Measurements from ENCODE around the gene IGFBPL1.
A peak's percentile ranks its signal among the peaks of the same experiment; 100 is the strongest.

The IGFBPL1 gene

DNA sequence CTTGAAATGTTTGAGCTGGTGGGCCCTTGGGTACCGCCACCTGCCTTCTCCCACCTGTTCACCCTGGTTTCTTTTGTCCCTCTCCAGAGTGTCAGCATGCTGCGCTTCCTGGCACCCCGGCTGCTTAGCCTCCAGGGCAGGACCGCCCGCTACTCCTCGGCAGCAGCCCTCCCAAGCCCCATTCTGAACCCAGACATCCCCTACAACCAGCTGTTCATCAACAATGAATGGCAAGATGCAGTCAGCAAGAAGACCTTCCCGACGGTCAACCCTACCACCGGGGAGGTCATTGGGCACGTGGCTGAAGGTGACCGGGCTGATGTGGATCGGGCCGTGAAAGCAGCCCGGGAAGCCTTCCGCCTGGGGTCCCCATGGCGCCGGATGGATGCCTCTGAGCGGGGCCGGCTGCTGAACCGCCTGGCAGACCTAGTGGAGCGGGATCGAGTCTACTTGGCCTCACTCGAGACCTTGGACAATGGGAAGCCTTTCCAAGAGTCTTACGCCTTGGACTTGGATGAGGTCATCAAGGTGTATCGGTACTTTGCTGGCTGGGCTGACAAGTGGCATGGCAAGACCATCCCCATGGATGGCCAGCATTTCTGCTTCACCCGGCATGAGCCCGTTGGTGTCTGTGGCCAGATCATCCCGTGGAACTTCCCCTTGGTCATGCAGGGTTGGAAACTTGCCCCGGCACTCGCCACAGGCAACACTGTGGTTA lies 28.4 kb downstream of the IGFBPL1 start:
- no peak for DNase-seq (ENCODE audit: low spot score)

DNA sequence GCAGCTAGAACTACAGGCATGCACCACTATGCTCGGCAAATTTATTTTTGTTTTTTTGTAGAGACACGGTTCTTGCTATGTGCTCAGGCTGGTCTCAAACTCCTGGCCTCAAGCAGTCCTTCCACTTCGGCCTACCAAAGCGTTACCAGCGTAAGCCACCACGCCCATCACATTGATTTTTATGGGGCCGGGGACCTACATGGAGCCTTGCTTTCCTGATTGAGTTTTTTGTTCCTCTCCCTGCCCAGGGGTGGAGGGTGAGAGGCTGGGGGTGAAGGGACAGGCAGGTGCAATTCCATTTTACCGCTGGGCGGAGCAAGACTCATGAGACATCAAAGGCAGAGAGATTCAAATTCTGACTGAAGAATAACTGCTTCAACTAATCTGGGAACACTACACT lies 29.8 kb downstream of the IGFBPL1 start:
- DNase-seq (ENCODE audit: low spot score), result no peak

DNA sequence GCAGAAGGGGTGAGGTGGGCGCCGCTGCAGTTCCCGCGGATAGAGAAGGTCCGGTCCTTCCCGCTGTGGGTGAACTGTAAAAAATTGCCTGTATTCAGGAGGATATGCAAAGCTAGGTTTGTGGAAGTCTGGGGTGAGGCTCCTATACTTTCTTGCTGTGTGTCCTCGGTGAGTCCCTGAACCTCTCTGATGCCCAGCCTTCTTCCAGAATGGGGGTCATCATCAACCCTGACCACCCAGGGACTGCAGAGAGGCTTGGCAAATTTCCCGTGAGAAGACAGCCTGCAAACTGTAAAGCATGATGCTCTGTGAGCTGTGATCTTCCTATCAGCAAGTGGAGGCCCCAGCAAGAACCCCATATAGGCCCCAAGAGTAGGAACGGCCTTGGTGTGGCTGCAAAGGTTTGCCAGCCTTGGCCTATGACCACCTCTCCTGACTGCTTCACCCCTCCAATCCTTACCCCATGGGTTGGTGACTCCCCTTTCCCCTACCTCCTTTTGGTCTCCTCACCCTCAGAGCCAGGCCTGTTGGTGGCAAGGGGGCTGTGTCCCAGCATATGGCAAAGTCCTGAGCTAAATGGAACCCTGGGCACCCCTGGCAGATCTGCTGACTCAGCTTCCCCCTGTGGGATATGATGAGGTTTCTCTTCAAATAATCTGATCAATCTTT lies 31.0 kb downstream of the IGFBPL1 start:
- DNase-seq (ENCODE audit: low spot score), result no peak

DNA sequence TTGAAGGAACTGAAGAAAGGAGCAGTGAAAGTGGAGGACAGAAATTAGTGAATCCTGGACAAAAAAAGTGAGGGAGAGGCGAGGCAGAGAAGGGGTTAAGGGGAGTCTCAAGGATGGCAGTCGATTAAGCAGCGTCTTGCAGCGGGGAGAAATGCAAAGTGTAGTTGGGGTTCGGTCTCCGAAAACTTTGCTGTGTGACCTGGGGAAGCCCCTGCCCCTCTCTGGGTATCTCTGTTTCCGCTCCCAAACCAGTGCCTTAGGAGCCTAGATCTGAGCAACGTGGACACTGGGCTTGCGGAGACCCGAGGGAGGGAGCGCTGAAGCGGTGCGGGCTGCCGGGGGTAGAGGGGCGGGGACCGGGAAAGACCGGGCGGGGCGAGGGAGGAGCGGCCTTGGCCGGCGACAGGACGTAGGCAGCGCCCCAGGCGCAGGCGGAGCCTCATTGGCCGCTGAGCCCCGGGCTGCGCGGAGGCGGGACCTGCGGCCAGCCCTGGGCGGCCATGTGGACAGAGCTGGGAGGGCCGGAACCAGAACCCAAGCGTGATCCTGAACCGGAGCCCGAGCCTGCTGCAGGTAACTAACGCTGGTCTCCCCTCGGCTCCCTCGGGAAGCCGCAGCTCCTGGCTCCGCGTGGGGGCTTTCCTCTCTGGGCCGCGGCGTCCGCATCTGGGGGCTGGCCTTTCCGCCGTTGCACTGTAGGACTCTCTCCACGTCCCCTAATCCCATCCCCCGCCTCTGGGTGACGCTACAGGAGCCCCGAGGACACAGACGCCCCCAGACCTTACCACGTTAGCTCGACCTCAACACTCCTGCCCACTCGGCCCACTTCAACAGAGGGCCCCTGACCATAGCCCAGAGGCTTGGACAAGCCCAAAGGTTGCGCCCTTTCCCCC lies 31.8 kb downstream of the IGFBPL1 start, which contains the start of gene ALDH1B1:
Gene ALDH1B1 (plus strand): TSS at position 468 of the 893 bp plus-strand sequence. CDS start 3,047 bp downstream, outside the sequence.
- peak; percentile 71 for DNase-seq (ENCODE audit: low spot score)

DNA sequence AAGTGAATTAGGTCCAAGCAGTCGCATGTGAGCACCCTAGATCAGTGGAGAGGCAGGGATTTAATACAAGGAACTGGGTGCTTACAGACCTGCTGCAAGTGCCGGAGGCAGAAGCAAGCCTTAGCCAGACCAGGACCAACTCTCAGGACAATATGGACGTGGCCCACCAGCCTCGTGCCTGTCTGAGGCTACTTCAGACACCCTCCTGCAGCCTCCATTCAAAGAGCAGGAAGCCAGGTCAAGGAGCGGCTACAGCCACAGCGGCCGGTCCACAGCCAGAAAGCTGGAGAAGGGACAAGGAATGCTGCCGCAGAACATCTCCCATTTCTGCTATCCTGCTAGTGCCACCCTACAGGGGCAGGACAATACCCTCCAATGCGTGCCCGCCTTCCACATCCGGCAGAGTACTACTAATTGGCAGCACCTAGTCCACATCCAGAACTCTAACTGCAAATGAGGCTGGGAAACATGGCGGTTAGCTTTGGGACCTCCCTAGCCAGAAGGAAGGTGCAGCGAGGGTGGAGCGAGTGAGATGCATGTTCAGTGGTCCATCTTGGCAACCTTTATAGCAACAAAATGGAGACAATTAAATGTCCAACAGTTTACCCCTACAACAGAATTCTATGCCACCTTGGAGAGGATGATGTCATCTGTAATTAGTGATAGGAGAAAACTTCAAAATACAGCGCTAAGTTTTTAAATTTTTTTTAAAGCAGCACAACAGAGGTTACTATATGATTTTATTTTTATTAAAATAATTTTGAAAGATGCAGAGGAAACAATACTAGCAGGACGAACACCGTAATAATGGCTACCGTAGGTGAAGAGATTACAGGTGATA lies 32.8 kb downstream of the IGFBPL1 start:
- DNase-seq (ENCODE audit: low spot score), result no peak

DNA sequence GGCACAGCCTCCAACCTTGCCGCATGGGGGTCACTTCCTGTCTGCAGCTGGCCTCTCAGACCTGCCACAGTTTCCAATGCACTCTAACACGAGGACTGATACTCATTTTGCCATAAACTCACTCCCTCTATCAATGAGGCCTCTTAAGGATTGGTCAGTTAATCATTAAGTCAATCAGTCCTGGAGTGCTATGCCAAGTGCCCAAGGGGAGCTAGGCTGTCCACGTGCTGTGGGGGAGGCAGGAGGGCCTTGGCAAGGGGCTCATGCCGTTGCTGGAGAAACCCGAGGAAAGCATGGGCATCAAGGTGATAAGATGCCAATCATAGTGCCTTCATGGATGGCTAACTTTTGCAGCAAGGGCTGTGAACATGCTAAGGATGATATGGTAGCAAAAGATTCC lies 33.4 kb downstream of the IGFBPL1 start:
- no peak for DNase-seq (ENCODE audit: low spot score)

DNA sequence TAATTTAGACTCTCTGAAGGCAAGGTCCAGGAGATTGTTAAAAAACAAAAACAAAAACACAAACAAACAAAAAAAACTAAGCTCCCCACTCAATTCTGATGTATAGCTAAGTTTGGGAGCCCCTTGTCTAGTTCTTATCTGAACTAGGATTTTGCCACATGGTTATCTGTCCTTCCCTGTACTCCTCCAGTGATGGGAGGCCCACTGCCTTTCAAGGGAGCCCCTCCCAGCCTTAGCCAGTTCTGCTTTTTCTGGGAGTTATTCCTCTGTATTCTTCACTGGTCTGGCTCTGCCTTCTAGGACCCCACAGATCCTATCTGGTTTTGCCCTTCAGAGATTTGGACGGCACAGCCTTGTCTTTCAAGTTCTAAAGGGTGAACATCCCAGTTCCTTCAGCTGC lies 33.8 kb downstream of the IGFBPL1 start:
- no peak for DNase-seq (ENCODE audit: low spot score)

DNA sequence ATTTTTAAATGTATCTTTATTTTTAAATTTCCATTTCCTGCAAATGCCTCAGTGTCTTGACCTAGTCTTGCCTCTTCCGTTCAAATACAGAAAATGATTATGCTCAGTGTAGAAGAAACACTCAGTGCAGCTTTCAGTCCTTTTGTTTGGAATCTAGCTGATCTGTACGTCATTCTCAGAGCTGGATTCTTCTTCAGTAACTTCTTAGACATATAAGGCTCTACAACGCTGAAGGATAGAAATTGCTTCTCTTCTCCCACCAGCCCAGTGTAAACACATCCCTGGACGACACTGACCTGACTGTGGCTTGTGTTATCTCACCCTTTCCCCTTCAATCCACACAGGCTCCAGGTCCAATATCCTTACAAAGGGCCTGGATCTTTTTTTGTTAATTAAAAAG lies 34.9 kb downstream of the IGFBPL1 start:
- no peak for DNase-seq (ENCODE audit: low spot score)

DNA sequence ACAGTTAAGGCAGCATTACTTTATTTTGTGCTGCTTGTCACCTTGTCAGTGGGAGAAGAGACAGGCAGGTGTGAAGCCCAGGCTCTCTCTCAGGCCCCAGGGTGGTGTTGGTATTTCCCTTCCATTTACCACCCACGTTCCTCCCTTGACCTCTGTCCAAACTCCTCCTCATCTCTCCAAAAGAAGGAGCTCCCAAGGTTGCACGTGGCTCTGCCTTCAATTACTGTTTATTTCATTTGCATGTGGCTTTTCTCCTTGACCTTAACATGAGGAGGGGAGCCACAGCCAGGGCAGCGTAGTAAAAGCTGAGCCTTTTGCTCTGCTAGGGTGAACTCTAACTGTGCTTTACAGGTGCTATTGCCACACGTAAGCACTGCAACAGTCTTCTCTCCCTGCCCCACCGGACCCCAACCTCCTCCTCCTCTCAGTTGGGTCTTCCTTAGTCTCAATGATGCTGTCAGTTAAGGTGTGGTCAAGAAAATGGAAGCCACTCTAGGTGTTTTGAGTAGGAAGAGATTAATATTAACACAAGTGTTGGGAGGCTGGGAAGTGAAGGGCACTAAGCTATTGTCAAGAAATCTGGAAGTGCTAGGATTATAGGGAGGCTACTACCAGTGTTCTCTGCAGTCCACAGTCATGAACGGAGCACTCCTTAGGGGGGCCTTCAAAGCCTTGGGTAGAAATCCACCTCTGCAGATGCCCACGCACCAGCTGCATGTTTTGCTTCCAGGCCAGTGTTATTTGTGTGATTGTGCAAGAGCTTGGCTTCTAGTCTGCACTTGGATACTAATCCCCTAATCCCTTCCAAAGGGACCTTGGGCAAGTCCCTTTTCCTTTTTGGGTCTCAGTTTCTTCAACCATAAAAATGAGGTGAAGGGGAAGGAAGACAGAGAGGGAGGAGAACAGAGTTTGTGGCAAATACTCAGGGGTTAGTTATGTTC lies 35.7 kb downstream of the IGFBPL1 start:
- no peak for DNase-seq (ENCODE audit: low spot score)

DNA sequence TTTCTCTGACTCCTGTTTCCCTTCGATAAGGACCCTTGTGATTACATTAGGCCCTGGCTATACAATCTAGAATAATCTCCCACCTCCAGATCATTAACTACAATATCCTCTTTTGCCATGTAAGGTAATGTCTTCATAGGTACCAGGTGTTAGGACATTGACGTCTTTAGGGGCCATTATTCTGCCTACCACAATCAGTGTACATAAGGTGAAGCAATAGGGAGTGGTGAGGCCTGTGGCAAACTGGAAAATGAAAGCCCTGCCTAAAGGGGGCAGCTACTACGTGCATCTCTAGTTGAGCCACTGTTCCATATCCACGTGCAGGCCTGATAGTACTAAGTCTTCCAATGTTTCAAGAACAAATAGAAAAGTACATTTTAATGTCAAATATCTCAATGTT lies 36.5 kb downstream of the IGFBPL1 start:
- DNase-seq (ENCODE audit: low spot score), result no peak

DNA sequence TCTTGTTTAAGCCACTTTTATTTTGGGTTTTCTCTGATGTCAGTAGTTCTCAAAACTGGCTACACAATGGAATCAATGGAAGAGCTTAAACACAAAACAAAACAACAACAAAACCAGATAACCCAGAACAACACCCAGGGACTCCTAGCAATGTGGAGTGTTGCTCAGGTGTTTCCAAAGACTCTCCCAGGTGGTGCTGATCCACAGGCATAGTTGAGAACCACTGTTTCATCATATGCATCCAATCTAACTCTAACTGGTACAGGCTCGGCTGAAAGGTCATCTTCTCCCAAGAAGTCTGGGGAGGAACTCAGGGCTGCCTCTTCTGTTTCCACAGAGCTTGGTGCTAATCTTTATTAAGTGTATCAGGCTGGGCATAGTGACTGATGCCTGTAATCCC lies 37.2 kb downstream of the IGFBPL1 start:
- DNase-seq (ENCODE audit: low spot score), result no peak

DNA sequence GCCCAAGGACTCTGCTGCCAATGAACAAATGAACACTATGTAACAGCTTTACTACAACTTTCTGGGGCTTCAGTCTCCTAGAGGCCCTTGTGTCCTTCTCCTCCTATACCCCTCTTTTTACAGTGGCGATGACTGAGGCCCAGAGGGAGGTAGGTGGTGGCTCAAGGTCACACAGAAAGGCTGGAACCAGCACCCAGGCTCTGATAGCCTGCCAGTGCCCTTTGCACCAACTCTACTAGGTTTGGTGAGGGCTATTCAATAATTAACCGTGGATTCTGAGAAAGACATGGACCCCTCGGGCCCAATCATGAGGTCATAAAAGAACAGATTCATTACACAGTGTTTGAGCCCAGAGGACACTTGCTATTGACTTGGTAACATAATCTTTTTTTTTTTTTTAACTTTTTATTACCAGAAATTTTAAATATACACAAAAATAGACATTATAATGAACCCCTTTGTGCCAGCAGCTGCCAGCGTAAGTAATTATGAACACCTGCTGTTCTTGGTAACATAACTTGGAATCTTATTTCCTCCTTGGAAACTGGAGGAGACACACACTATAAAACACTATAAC lies 37.8 kb downstream of the IGFBPL1 start:
- DNase-seq (ENCODE audit: low spot score), result no peak

DNA sequence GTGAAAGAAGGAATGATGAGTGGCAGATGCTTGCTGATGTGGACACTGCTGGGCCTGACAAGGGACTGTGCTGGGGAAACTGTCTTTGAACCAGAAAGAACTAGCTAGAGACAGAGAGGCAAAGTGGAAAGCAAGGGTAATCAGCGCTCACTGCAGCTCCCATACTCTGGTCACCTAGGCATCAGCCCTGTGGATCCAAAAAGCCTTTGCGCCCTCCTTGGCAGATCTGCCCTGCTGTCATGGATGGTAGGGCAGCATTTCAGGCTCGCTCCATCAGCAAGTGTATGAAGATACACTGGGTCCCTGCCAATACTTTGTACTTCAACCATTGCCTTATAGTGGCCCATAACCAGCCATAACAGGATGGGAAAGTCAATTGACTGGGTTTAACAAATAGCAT lies 38.4 kb downstream of the IGFBPL1 start:
- DNase-seq (ENCODE audit: low spot score), result no peak

DNA sequence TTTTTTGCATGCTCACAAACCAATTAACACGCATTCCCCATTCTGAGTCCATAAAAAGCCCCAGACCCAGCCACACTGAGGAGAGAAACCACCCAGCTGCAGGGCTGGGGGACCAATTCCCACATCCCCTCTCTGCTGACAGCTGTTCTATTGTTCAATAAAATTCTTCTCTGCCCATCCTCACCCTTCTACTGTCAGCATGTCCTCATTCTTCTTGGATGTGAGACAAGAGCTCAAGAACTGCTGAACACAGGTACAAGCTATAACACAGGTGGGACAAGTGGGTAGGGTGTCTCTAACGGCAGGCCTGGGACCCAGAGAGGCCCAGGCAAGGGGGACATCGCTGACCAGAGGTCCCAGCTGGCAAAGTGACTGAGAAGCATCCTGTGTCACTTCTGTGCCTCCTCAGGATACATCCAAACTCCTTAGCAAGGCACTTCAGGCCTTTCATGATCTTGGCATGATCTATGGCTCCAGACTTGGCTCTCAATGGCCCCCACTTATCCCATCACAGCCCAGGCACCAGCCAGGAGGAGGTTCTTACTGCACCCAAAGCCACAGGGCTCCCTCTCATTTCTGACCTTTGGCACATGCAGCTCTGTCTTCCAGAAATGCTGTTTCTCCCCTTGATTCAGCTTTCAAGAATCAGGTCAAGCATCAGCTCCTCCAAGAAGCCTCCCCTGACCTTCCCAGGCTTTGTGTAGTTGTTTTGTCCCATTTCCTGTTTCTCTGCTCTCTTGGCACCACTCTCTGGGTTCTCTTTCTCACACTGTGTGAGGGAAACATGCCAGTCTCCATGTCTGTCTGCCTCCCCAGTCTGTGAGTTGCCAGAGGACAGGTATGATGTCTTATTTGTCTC lies 39.0 kb downstream of the IGFBPL1 start:
- no peak for DNase-seq (ENCODE audit: low spot score)

DNA sequence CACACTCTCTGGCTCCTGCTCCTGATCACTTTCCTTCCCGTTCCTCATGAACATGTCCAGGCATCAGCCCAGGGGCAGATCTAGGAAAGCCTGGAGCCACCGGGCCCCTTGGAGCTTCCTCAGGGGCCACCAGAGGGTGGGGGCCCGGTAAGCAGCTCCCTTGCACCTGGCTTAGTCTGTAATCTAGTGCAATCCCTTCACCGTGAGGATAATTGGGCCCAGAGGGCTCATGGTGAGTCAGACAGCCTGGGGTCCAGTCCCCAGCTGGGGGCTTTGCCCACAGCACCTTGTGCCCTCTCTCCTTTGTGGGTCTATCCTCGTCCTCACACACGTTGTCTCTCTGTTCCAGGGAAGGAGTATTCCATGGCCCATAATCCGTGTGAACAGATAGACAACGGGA lies 42.1 kb downstream of the IGFBPL1 start:
- DNase-seq (ENCODE audit: low spot score), result no peak

DNA sequence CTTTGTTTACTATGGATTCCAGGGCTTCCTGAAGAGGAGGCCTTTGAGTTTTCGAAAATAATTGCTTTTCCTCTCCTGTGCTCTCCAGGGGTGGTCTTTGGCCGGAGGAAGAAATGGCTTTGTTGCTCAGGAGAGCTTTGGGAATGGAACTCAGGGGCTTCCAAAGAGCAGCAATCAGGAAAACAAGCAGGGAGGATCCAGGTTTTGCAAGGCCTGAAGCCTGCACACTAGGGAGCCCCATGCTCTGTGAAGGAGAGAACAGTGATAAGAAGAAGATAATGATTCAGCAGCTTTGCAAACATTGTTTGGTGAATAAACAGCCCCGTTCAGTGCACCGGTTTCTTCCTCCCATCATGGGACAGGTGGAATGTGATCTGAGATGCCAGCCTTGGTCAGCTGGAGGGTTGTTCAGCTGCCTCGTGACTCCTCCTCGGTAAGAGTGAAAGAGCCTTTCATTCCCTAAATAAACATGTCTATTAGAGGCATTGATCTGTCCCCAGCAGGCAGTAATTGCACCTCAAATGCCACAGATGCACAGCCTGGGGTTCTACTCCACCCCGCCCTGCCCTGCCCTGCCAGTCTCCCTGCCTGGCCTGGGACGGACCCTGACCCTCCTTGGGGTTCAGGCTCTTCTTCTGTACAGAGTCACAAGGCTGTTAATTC lies 43.3 kb downstream of the IGFBPL1 start:
- no peak for DNase-seq (ENCODE audit: low spot score)

DNA sequence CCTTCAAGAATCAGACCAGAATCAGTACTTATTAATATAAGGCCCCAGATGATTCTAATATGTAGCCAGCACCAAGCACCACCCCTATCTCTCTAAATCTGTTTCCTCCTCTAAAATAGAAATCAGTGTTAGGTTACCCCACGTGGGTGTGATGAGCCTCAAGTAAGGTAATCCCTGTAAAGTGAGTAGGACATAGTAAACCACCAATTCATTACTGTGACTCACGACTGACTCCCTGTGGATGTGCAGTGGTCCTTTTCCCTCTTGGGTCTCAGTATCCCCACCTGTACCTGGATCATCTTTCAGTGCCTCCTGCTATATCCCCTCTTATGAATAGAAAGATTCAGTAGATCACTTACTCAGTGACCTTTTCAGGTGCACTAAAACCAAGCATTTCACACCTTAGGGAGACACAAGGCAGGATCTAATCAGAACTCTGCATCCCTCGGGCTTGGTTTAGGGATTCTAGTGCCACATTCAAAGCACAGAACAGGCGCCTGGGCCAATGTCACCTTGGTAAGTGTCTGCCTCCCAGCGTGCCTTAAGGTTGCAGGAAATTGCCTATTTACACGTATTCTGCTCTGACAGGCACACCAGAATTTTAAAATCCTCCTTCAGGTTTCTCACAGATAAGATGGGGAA lies 43.9 kb downstream of the IGFBPL1 start:
- no peak for DNase-seq (ENCODE audit: low spot score)

Measured in putamen (tissue), 1 donor.